ENCODE measurements around the gene TFCP2L1. TPM values are rescaled to one million over a fixed set of nuclear protein-coding genes. Genes with fewer than 3 reads are reported as not detected.

TFCP2L1 gene
- total and polyA plus RNA-seq, 2 of the 4 experiments (the other 2 are of a cell fraction) = not detected

DNA sequence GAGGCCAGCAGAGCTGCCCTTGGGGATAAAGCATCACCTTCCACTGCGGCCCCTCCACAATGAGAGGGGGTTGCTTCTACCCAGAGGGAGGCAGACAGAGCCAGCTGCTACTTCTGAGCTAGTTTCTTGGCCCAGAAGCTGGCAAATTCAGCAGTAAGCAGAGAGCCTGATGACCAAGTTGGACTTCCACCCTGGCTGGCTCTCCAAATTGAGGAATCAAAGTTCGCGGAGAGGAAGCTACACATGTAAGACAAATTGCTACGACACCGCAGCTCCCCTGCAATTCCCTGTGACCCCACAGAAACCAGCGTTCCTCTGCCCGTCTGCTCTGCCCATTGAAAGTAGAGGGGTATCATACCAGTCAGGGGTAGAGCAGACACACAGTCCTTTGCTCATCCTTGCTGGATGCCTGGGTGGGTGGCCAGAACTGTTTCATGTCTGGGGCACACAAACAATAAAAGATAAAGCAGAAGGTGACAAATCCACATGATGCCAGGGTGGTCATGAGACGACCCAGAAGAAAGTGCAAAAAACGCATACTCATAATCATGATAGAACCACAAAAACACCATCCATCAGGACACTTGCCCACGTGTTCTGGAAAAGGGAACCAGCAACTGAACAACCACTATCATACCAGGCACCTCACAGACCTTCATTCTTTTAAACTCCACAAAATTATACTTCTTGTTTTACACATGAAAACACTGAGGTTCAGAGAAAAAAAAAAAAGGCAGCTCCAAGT, 5.4 kb downstream of the TFCP2L1 start:
- Histone ChIP-seq H3K27ac (ENCODE audit: insufficient read depth, low read length) (no peak overlapping the region), H3K9ac (ENCODE audit: low read depth, low read length) (no peak overlapping the region), H3K4me3 (ENCODE audit: insufficient read depth, low read depth, low read length) (no peak overlapping the region), H3K36me3 (ENCODE audit: control insufficient read depth, insufficient read depth, low read length) (no peaks in the 10 kb centered on the region), H3K14ac (replicated peaks; ENCODE audit: low read depth, low read length) (no peak overlapping the region), H4K91ac (ENCODE audit: insufficient read depth, low read depth, low read length) (no peak overlapping the region), H4K8ac (ENCODE audit: low read depth in 2 of 2, low read length in 2 of 2) (no peak overlapping the region), H2AK5ac (ENCODE audit: low read depth, low read length) (no peak overlapping the region), H3K27me3 (ENCODE audit: control insufficient read depth, insufficient read depth, low read length) (peaks cover 36% of the 10 kb centered on the region), H3K56ac (ENCODE audit: extremely low read depth, insufficient read depth, low read length) (no peak overlapping the region), H3K4me2 (ENCODE audit: low read depth, low read length) (no peak overlapping the region), H2BK15ac (ENCODE audit: low read depth, low read length) (no peak overlapping the region), H4K20me1 (ENCODE audit: insufficient read depth, low read length) (no peaks in the 10 kb centered on the region), H3K9me3 (ENCODE audit: control insufficient read depth, insufficient read depth, low read length) (no peaks in the 10 kb centered on the region), H3K9me1 (ENCODE audit: insufficient read depth, low read length) (no peaks in the 10 kb centered on the region), H2BK120ac (ENCODE audit: low read depth, low read length) (no peak overlapping the region), H2BK5ac (ENCODE audit: low read depth, low read length, poor library complexity, severe bottlenecking) (no peak overlapping the region), H2AFZ (replicated peaks; ENCODE audit: low read length, poor library complexity) (no peak overlapping the region), H2AK9ac (replicated peaks; ENCODE audit: low read depth, low read length, poor library complexity) (no peak overlapping the region), H3K18ac (ENCODE audit: low read depth, low read length) (no peak overlapping the region), H3K23ac (ENCODE audit: low read depth, low read length) (no peak overlapping the region), H2BK20ac (ENCODE audit: low read depth, low read length) (no peak overlapping the region), H3K4me1 (ENCODE audit: control insufficient read depth, insufficient read depth, low read length) (no peaks in the 10 kb centered on the region), H3K4ac (ENCODE audit: low read depth, low read length) (no peak overlapping the region), H4K5ac (ENCODE audit: low read depth, low read length) (no peak overlapping the region), H3K79me1 (ENCODE audit: low read depth in 1 of 2, low read length in 2 of 2) (no peaks in the 10 kb centered on the region)
- WGBS, 2 experiments (ENCODE audit: extremely low coverage in 2 of 2, insufficient read length in 1 of 2) = no CpG with 5 or more reads among the region's 10 CpGs
- ChIA-PET CTCF (interaction anchor here (0.5 to 0.7 kb wide), 2 partner anchors 122 to 439 kb away, joined by 3 read pairs; no protein-coding TSS in a partner anchor), POLR2A (ENCODE audit: unreplicated experiment) (no interaction called here)
- dilution Hi-C loops (cut with HindIII; ENCODE audit: low sequenced_read_pairs, unreplicated experiment) = no loop called here
- in situ Hi-C loops (cut with MboI; ENCODE audit: low sequenced_read_pairs) = no loop called here
- DNase-seq (no peak), ATAC-seq (ENCODE audit: low read depth) (no peak)
- BruUV-seq (replicated peaks) = no TSS peak
- intact Hi-C loops (cut with micrococcal nuclease) = no loop called here
- TF ChIP-seq MAZ (IDR thresholded peaks at IDR 0.05; ENCODE audit: borderline replicate concordance, low read depth, low read length) (no peak), NFE2L2 (IDR thresholded peaks at IDR 0.05; ENCODE audit: low read depth, low read length) (no peak), POLR2A (IDR thresholded peaks at IDR 0.05; ENCODE audit: low read depth, low read length) (no peak), MAFK (IDR thresholded peaks at IDR 0.05; ENCODE audit: low read depth, low read length) (no peak)
- TF ChIP-seq, protein P1, sequence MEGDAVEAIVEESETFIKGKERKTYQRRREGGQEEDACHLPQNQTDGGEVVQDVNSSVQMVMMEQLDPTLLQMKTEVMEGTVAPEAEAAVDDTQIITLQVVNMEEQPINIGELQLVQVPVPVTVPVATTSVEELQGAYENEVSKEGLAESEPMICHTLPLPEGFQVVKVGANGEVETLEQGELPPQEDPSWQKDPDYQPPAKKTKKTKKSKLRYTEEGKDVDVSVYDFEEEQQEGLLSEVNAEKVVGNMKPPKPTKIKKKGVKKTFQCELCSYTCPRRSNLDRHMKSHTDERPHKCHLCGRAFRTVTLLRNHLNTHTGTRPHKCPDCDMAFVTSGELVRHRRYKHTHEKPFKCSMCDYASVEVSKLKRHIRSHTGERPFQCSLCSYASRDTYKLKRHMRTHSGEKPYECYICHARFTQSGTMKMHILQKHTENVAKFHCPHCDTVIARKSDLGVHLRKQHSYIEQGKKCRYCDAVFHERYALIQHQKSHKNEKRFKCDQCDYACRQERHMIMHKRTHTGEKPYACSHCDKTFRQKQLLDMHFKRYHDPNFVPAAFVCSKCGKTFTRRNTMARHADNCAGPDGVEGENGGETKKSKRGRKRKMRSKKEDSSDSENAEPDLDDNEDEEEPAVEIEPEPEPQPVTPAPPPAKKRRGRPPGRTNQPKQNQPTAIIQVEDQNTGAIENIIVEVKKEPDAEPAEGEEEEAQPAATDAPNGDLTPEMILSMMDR (conservative IDR thresholded peaks at IDR 0.05; ENCODE audit: low read depth, low read length) = no peak
